GM19467 (cell line): Measurements from ENCODE around the gene MLPH.

Experiments used
- ATAC-seq: cut with Tn5 transposase; IDR thresholded peaks from one replicate; pipeline ENCODE4 v1.9.1; 2021; ENCODE audit warnings: mild to moderate bottlenecking, moderate library complexity; ENCODE audit not compliant: unreplicated experiment

Gene MLPH

GRCh38 chr2:237597196-237598145 is 110.4 kb downstream of the MLPH start:
- ATAC-seq, result no peak

- ATAC-seq, result no peak
Measured at GRCh38 chr2:237598468-237599208, 111.6 kb downstream of the MLPH start.

- ATAC-seq, result no peak
Measured at GRCh38 chr2:237599465-237600110, 112.5 kb downstream of the MLPH start.

GRCh38 chr2:237600205-237600846 is 113.3 kb downstream of the MLPH start:
- no peak for ATAC-seq

DNA sequence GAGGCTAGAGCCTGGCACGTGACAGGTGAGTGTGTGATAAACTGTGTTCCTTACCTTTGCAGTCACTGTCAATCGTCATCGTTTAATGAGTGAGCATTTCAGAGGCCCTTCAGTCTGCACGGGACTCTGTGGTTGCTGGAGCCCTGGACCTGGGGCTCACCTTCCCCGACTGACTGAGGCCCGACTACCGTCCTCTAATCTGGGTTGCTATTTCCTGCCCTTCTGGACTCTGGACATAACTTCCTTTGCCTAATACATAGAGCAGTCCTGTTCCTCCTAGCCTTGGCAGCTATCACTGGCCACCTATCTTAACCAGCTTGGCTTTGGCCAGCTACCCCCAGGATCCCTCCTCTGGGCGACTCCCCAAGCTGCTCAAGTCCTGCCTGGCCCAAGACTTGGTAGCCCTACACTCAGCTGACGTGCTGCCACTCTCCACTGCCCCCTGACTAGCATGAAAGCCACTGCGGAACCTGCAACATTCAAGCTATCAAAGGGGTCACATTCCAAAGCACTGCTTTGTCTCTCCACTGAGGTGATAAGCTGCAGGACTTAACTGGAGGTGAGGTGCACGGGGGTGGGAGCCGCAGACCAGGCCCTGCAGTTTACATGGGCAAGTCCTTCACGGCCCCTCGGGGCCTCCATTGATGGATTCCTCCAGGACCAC is 114.5 kb downstream of the MLPH start:
- no peak for ATAC-seq

- no peak for ATAC-seq
Measured at GRCh38 chr2:237602409-237602808, 115.4 kb downstream of the MLPH start.

DNA sequence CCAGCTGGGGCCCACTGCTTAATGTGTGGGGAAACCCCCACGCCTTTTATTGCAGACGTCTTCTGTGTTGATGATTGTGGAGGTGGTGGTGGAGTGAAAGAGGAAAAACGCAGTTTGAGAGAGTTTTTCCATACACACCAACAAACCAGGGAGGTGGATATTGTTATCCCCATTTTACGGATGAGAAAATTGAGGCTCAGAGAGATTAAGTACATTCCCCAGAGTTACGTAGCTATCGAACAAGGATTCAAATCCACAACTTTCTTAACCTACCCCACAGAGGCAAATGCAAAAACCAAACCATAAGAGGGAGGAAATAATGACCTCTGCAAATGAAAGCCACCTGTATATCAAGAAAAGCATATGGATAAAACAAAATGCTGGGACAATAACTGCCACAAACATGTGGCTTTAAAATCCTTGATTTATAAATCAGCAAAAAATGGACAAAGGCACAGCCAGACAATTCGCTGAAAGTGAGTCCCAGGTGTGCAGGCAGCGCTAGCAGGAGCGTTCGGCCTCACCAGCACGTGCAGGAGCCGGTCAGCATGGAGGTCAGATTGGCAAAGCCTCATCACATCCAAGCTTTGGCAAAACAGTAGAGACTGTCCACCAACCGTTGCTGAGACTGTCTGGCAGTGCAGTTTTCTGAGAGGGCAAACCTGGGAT is 116.1 kb downstream of the MLPH start:
- no peak for ATAC-seq

GRCh38 chr2:237603718-237604362 is 116.8 kb downstream of the MLPH start:
- peak; percentile 75 for ATAC-seq

DNA sequence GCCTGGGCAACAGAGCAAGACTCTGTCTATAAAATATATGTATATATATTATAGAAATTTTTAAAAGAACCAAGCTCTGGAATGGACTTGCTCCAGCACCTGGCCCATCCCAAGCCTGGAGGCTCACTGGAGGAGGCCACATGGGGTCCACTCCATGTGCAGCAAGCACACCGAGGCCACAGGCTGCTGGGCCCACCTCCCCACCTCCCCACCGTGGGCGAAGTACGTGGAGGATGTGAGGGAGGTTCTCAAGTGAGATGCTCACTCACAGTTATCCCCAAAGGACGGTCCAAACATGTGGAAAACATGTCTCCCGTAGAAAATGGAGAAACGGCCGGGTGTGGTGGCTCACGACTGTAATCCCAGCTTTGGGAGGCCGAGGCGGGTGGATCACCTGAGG is 117.3 kb downstream of the MLPH start:
- ATAC-seq, result no peak
